NCI-H2227 (cell line): ENCODE results near the gene APOE.
"Not testable (repeated sequence)": the region's sequence is repeated elsewhere in the genome, so short reads cannot be mapped to it uniquely, and the experiment has no call there.

Source experiments
- DNase-seq: peaks from one replicate; lab custom pipeline; 2025; ENCODE audit not compliant: unreplicated experiment; lab: John Stamatoyannopoulos, UW

The APOE gene

GRCh38 chr19:44908836-44909261, 3.3 kb downstream of the APOE start:
- no peak for DNase-seq

GRCh38 chr19:44909775-44910174, 4.2 kb downstream of the APOE start:
- no peak for DNase-seq

- not testable (repeated sequence) for DNase-seq
These were observed 6.3 kb downstream of the APOE start for GRCh38 chr19:44911896-44912295.

GRCh38 chr19:44912854-44913253, 7.3 kb downstream of the APOE start:
- no peak for DNase-seq

GRCh38 chr19:44913512-44914432, 8.2 kb downstream of the APOE start:
- not testable (repeated sequence) for DNase-seq

- peak; percentile 87 for DNase-seq
These were observed 9.0 kb downstream of the APOE start, which contains the start of gene APOC1 for GRCh38 chr19:44914433-44915206. APOC1 (plus strand) TSS chr19:44914608; CDS start chr19:44914892, 284 bp downstream.

- no peak for DNase-seq
These were observed 18.7 kb downstream of the APOE start for GRCh38 chr19:44924243-44924725.

- no peak for DNase-seq
These were observed 19.7 kb downstream of the APOE start for GRCh38 chr19:44925114-44925891.

- DNase-seq: not testable (repeated sequence)
These were observed 20.9 kb downstream of the APOE start for GRCh38 chr19:44926245-44927077.

GRCh38 chr19:44927746-44928145, 22.1 kb downstream of the APOE start:
- no peak for DNase-seq

- DNase-seq: no peak
These were observed 24.5 kb downstream of the APOE start for GRCh38 chr19:44930088-44930487.

GRCh38 chr19:44931541-44931940, 25.9 kb downstream of the APOE start:
- DNase-seq: no peak

- DNase-seq: no peak
These were observed 34.1 kb downstream of the APOE start for GRCh38 chr19:44939668-44940067.

GRCh38 chr19:44942067-44942571, 36.5 kb downstream of the APOE start, which contains the start of gene APOC4:
APOC4 (plus strand) TSS chr19:44942237; CDS start chr19:44942278, 41 bp downstream.
- no peak for DNase-seq

- DNase-seq: no peak
These were observed 38.2 kb downstream of the APOE start for GRCh38 chr19:44943801-44944249.

- no peak for DNase-seq
These were observed 41.5 kb downstream of the APOE start for GRCh38 chr19:44947041-44947581.

GRCh38 chr19:44948237-44948636, 42.6 kb downstream of the APOE start:
- DNase-seq: no peak

- no peak for DNase-seq
These were observed 43.3 kb downstream of the APOE start for GRCh38 chr19:44948763-44949374.

- DNase-seq: no peak
These were observed 44.0 kb downstream of the APOE start for GRCh38 chr19:44949550-44949949.
